GM04503 (cell line): ENCODE results near the gene MEIOSIN.

ENCODE experiments used
- DNase-seq: peaks from one replicate; pipeline ENCODE4 v3.0.0-alpha.2; 2012; ENCODE audit warnings: low read depth

The MEIOSIN gene

DNA sequence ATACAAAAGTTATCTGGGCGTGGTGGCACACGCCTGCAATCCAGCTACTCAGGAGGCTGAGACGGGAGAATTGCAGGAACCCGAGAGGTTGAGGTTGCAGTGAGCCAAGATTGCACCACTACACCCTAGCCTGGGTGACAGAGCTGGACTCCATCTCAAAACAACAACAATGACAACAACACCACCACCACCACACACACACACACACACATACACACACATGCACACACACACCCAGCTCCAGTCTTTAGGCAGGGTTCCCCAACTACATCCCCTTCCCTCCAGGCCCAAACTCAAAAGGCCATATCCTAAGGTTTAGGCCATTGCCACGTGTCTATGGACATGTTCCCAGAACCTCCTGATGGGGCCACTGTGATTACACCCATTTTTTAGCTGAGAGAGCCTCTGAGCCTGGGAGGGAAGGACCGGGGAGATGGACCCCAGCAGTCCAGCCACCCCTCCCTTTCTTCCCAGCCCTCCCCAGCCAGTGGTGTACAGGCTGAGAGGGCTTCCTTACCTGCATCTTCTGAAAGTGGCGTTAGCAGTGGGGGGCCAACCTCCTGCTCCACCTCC, 68.5 kb downstream of the MEIOSIN start:
- DNase-seq = no peak

GRCh38 chr19:45804140-45804958, 71.1 kb downstream of the MEIOSIN start:
- DNase-seq = no peak

DNA sequence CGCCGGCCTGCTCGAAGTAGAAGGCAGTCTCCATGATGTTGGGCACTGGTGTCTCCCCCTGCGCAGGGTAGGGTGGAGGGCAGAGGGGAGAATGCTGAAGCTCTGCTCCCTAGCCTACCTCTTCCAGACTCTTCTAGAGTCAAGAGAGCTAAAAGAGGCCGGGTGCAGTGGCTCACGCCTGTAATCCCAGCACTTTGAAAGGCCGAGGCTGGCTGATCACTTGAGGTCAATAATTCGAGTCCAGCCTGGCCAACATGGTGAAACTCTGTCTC, 71.7 kb downstream of the MEIOSIN start:
- DNase-seq = no peak

- DNase-seq = no peak
Measured at GRCh38 chr19:45805719-45806118, 72.5 kb downstream of the MEIOSIN start.

GRCh38 chr19:45809643-45810159, 76.5 kb downstream of the MEIOSIN start:
- DNase-seq = peak; percentile 23

GRCh38 chr19:45812297-45812696, 79.1 kb downstream of the MEIOSIN start:
- no peak for DNase-seq
